Glutamatergic neuron (in vitro differentiated cells): ENCODE data around the gene COG2. TPM values are rescaled to one million over a fixed set of nuclear protein-coding genes. Genes with fewer than 3 reads are reported as not detected.

Experiments
- DNase-seq: peaks from one replicate; pipeline ENCODE4 v3.0.0; 2022
- H3K27ac Mint-ChIP-seq: one replicate; pipeline ENCODE4 v1.8.0; 2020; ENCODE audit warnings: mild to moderate bottlenecking, mixed read lengths, inconsistent platforms; ENCODE audit not compliant: unreplicated experiment
- H3K27me3 Mint-ChIP-seq: one replicate; pipeline ENCODE4 v1.8.0; 2020; ENCODE audit warnings: mild to moderate bottlenecking, moderate library complexity, mixed read lengths, inconsistent platforms; ENCODE audit not compliant: unreplicated experiment
- H3K36me3 Mint-ChIP-seq: one replicate; pipeline ENCODE4 v1.8.0; 2020; ENCODE audit warnings: mild to moderate bottlenecking, mixed read lengths, inconsistent platforms; ENCODE audit not compliant: unreplicated experiment
- H3K4me1 Mint-ChIP-seq: one replicate; pipeline ENCODE4 v1.8.0; 2020; ENCODE audit warnings: mild to moderate bottlenecking, low read depth, mixed read lengths, inconsistent platforms; ENCODE audit not compliant: unreplicated experiment
- H3K4me3 Mint-ChIP-seq: one replicate; pipeline ENCODE4 v1.8.0; 2020; ENCODE audit warnings: mild to moderate bottlenecking, mixed read lengths, inconsistent platforms; ENCODE audit not compliant: unreplicated experiment
- H3K9me3 Mint-ChIP-seq: one replicate; pipeline ENCODE4 v1.8.0; 2020; ENCODE audit warnings: mild to moderate bottlenecking, moderate library complexity, mixed read lengths, inconsistent platforms; ENCODE audit not compliant: unreplicated experiment
- CTCF ChIP-seq: fragments of 200-600 bp; sonication (generic); IDR thresholded peaks from one replicate; pipeline ENCODE4 v1.5.0; 2021; ENCODE audit not compliant: partially characterized antibody, unreplicated experiment
- total RNA-seq: library from RNA; stranded (reverse); fragmentation: NEBNext Ultra II Directional; extraction: Animal tissue kit (Norgen Biotek cat#: 25700); gene quantifications from one replicate; pipeline ENCODE4 v1.2.1, GENCODE V29; 2021; ENCODE audit not compliant: unreplicated experiment

The COG2 gene
- total RNA-seq, 1 donor from 2014 or later, result 29.0 TPM

GRCh38 chr1:230701434-230701833, 59.2 kb downstream of the COG2 start:
- Mint-ChIP-seq H3K9me3 (peaks cover 3% of the 10 kb centered on the region), H3K4me1 (peaks cover 8% of the 10 kb centered on the region), H3K4me3 (no peak overlapping the region), H3K27ac (no peak overlapping the region), H3K27me3 (no peaks in the 10 kb centered on the region), H3K36me3 (peaks cover 8% of the 10 kb centered on the region)
- TF ChIP-seq CTCF, result no peak
- DNase-seq, result no peak

GRCh38 chr1:230701895-230702768, 59.9 kb downstream of the COG2 start:
- no peak for TF ChIP-seq CTCF
- H3K4me1 Mint-ChIP-seq, result peaks cover 8% of the 10 kb centered on the region
- peaks cover 3% of the 10 kb centered on the region for H3K27me3 Mint-ChIP-seq

GRCh38 chr1:230702934-230703678, 60.8 kb downstream of the COG2 start:
- Mint-ChIP-seq H3K36me3 (peaks cover 8% of the 10 kb centered on the region), H3K4me1 (peaks cover 8% of the 10 kb centered on the region), H3K27ac (no peak overlapping the region), H3K27me3 (peaks cover 3% of the 10 kb centered on the region), H3K4me3 (no peak overlapping the region), H3K9me3 (peaks cover 6% of the 10 kb centered on the region)
- DNase-seq, result no peak
- TF ChIP-seq CTCF, result no peak

More at GRCh38 chr1:230701895-230702768, 59.9 kb downstream of the COG2 start:
- Mint-ChIP-seq H3K36me3 (peaks cover 8% of the 10 kb centered on the region), H3K4me3 (no peak overlapping the region), H3K9me3 (peaks cover 6% of the 10 kb centered on the region), H3K27ac (no peak overlapping the region)
- DNase-seq, result no peak

- Mint-ChIP-seq H3K4me3 (no peak overlapping the region), H3K36me3 (peaks cover 8% of the 10 kb centered on the region), H3K27ac (no peak overlapping the region), H3K9me3 (peaks cover 10% of the 10 kb centered on the region), H3K27me3 (peaks cover 3% of the 10 kb centered on the region), H3K4me1 (peaks cover 8% of the 10 kb centered on the region)
- TF ChIP-seq CTCF, result no peak
- DNase-seq, result no peak
Measured at GRCh38 chr1:230703679-230704385, 61.6 kb downstream of the COG2 start.
